HG02571 (cell line): ENCODE data around the gene MET.

ENCODE experiments used
- ATAC-seq: cut with Tn5 transposase; IDR thresholded peaks from one replicate; pipeline ENCODE4 v1.9.1; 2021; ENCODE audit warnings: mild to moderate bottlenecking, moderate library complexity; ENCODE audit not compliant: unreplicated experiment

MET gene

GRCh38 chr7:116726149-116726548, 54.2 kb downstream of the MET start:
- no peak for ATAC-seq

DNA sequence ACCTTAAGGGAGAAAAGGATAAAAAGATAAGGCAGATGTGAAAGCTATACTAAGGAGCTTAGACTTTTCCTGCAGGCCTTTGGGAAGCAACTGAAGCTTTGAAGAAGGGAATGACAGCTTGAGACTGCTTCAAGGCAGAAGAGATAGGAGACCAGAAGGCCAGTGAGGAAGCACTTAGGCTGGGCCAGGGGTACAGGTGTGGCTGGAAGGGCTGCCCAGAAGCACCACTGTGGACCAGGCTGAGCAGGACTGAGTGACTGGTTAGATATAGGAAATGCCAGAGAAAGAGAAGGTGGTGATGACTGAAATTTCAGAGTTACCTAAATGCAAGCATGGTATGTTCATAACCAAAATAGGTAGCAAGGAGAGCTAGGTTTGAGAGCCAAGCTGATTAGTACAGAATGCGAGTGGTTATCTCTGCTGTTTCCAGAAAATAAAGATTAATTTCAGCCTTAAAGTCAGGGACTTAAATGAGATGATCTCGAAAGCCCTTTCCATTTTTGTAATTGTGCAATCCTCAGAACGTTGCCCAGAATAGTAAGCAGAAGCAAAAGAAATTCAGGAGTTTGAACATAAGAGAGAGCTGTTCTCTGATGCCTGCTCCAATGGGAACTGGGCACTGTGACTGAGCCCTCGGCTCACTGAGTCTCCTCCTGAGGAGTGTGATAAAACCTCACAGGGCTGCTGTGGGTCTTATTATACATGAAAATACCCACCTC, 54.9 kb downstream of the MET start:
- no peak for ATAC-seq

- ATAC-seq, result no peak
Measured at GRCh38 chr7:116727432-116728009, 55.5 kb downstream of the MET start.

DNA sequence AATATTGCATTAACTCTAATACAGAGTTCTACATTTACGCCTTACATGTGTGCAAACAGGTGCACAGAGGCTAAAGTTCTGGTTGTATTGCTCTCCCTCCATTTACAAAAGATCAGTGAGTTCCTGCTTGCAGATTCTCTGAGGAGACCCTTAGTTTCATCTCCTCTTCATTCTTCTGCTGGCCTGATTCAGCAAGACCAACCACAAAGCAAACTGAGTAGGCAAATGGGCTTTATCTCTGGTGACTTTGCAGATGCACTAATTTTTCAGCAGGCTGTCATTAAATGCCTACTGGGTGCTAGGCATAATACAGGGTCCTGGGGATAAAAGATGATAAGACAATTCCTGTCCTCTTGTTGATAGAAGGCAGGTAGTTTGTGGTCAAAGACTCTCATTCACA, 56.4 kb downstream of the MET start:
- no peak for ATAC-seq

DNA sequence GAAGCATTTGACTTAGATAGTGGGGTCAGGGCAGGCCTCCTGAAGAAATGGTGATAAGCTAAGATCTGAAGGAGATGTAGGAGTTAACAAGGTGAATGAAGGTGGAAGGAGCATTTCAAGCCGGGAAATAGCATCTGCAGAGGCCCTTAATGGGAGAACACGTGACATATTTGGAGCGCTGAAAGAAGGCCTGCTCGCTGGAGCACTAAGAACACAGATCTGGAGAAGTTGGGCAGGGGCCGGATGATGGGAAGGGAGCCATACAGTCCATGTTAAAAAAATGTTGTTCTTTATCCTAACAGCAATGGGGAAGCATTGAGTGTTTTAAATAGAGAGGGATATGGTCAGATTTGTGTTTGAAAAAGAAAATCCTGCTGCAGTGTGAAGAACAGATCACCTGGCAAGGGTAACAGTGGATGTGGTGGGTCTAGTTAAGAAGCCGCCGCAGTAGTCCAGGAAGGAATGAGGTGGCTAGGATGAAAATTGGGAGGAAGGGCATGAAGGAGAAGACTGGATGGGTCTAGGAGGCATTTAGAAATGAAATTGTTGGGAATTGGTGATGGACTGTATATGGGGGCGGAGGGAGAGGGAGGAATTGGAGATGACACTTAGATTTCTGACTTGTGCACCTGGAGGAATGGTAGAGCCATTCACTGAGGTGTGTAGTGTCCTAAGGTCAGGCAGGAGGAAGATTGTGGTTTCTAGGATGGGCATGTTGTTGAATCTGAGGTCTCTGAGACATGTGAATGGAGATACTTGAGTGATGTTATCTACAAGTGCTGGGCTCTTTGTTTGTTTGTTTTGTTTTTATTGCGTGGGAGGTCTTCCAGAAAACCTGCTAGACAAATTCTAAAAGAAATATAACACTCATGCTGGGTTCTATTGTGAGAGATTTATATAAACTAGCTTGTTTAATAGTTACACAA, 58.4 kb downstream of the MET start:
- ATAC-seq, result no peak

GRCh38 chr7:116731023-116731395, 59.0 kb downstream of the MET start:
- ATAC-seq, result no peak

DNA sequence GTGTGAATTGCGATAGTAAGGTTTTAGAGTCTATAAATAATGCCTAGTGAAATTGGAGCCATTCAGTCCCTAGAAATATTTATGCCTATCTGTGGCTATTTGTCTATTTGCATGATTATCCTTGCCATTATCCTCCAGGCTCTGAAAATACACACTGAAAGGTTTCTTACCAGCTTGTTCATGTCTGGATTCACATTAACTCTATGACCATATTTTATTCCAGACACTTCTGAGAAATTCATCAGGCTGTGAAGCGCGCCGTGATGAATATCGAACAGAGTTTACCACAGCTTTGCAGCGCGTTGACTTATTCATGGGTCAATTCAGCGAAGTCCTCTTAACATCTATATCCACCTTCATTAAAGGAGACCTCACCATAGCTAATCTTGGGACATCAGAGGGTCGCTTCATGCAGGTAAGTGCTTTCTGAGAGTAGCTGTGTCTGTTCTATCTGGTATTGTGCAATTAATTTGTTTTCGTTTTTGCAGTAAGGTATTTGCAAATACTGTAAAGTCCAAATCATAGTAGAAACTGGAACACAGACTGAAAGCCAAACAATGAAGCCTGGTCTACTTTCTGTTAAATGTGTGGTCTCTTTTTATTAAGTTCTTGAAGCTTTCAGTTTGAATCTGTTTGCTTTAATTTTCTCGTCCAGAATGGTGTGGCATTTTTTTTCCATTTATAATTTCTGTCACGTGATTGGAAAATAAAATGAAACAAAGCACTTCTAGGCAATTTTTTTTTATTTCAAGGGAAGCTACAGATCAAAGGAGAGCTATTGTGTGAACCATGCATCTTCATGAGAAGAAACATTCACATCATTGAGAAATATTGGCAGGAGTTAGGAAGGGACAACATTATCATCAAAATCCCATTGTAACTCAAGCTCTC, 59.7 kb downstream of the MET start:
- ATAC-seq, result no peak

- ATAC-seq, result no peak
Measured at GRCh38 chr7:116732788-116733694, 61.0 kb downstream of the MET start.

DNA sequence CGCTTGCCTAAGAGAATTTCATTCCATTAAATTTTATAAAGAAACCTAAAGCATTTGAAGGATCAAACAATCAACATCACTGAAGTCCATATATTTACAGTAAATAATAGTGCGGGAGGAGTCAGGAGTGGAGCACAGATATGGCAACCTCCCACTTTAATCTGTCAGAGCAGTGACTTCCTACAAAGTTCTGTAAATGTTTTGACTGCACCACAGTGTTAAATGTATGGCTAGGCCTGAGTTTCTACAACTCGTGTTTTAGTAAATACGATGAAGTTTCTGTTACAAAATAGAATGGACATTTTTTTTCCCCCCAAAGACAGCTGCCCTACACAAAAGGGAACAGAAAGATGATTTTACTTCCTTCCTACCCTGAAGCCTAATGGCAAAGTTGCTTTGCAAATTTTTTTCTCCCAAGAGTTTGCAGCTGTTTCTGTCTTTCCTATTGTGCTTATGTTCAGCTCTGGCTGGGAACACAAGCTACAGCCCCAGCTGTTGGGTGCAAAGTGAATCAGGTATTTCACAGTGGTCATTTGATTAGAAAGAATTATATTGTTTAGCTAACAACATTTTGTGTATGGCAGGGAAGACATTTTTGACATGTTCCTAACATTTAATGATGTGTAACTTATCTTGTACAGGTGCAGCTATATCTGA, 62.1 kb downstream of the MET start:
- no peak for ATAC-seq

DNA sequence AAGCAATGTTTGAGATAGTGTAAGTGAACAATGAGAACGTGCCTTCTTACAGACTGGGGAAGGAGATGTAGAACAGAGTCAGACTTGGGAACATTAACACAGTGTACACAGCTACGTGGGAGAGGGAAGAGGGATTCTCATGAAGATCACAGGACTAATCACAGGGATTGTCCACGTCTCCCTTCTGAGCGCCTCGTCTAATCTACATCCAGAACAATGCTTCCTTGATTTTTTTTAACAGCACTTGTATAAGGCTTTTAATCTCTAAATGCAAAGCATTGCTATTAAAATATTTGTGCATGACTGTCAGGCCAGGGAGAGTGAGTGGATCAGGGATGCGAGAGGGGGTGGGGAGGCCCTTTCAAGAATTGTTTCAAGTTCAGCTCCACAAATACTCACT, 62.7 kb downstream of the MET start:
- no peak for ATAC-seq

GRCh38 chr7:116736927-116737715, 65.1 kb downstream of the MET start:
- ATAC-seq, result no peak

DNA sequence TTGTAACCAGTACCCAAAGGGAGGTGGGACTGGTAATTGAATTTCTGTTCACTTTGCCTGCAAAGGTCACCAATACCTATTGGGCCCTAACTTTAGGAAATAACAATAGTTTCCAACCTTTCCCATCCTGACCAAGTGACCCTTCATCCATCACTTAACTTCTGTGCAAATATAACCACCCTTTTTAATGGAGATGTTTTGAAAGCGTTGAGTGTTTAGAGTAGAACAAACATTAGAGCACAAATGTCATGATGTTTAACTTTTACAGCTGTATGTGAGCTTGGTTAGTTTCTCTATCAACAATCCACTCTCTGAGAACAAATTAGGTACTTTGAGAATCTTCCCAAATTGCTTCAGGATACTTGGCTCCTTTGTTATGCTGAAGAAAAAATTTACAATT, 66.4 kb downstream of the MET start:
- ATAC-seq, result no peak

DNA sequence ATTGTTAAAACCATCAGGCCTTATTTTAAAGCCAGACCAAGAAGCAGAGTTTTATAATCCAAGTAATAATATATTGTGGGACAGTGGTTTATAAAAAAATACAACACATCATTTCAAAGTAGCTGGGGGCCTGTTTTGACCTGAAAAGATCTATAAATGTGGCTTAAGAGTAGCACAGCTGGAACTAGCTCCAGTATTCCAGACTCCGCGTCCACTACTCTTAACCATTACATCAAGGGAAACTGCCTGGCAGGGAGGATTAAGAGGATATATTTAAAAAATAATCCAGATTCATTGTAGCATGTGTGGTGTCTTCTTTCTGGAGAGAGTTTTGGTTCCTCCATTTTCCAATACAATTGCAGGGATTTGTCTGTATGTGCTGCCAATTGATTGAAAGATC, 67.3 kb downstream of the MET start:
- ATAC-seq, result no peak

DNA sequence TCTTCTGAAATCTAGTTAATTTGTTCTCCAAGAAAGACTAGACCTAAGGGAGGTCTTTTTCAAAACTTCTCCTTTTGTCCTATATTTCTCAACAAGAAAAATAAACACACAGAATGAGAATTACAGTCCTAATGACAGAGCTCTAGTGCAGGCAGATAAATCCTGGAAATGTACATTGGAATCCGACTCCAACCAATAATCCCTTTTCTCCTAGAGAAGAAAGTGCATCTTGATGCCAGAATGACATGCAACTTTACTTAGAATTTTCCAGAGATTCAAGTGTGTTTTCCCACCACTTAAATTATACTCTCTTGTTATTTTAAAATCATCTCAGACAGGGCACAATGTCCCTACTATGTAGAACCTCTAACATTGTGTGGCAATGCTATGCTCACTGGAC, 68.2 kb downstream of the MET start:
- ATAC-seq, result no peak

GRCh38 chr7:116740755-116741462, 68.9 kb downstream of the MET start:
- ATAC-seq, result no peak

- ATAC-seq, result no peak
Measured at GRCh38 chr7:116741625-116742316, 69.8 kb downstream of the MET start.

DNA sequence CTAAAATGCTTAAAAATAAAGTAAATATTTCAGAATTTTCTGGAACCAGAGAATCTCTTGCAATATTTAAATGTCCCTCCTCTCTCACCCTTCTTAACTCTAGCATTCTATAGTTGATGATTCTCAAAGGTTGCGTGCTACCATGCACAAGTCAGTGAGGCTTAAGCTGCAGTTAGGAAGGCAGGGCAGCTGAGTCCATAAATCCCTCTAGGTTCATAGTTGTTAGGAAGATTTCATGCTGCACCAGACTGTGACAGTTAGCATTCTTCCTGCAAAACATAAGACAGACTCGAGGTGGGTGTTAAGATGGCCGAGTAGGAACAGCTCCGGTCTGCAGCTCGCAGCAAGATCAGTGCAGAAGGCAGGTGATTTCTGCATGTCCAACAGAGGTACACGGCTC, 70.6 kb downstream of the MET start:
- ATAC-seq, result no peak
